Liver (tissue), 3 donors: ENCODE measurements around the gene MTHFS.

Experiments
- GABPA ChIP-seq, 2 donors: IDR thresholded peaks in 1 of 2; conservative IDR thresholded peaks in 1 of 2; 2 replicates each; pipeline ENCODE4 v1.6.1; 2016; ENCODE audit warnings: antibody characterized with exemption in 2 of 2, mild to moderate bottlenecking in 1 of 2, moderate library complexity in 1 of 2
- SP1 ChIP-seq: IDR thresholded peaks from 2 replicates; pipeline ENCODE4 v1.6.1; 2018; ENCODE audit warnings: antibody characterized with exemption, mild to moderate bottlenecking
- YY1 ChIP-seq: IDR thresholded peaks from 2 replicates; pipeline ENCODE4 v1.6.1; 2016; ENCODE audit warnings: antibody characterized with exemption, mild to moderate bottlenecking
- TF ChIP-seq, protein P1 (sequence below): fragments of 150-350 bp; IDR thresholded peaks from 2 replicates; pipeline ENCODE4 v1.5.1; 2017; ENCODE audit warnings: improper control_type of control experiment, low read depth, low read length; ENCODE audit not compliant: missing input control
- donor health status: healthy.
- donor health status: healthy.

DNA sequence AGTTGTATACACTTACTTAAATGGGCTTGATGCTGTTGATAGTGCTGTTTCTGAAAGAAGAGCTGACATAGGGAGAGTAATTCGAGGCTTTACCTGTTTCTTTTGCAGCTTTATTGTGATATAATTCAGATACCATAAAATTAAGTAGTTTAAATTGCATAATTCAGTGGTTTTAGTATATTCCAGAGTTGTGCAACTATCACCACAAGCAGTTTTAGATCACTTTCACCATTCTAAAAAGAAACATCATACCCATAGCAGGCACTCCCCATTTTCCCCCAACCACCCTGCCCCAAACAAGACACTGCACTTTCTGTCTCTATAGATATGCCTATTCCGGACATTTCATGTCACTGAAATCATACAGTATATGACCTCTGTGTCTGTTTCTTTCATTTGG is 98.5 kb downstream of the MTHFS start:
- TF ChIP-seq, protein P1, sequence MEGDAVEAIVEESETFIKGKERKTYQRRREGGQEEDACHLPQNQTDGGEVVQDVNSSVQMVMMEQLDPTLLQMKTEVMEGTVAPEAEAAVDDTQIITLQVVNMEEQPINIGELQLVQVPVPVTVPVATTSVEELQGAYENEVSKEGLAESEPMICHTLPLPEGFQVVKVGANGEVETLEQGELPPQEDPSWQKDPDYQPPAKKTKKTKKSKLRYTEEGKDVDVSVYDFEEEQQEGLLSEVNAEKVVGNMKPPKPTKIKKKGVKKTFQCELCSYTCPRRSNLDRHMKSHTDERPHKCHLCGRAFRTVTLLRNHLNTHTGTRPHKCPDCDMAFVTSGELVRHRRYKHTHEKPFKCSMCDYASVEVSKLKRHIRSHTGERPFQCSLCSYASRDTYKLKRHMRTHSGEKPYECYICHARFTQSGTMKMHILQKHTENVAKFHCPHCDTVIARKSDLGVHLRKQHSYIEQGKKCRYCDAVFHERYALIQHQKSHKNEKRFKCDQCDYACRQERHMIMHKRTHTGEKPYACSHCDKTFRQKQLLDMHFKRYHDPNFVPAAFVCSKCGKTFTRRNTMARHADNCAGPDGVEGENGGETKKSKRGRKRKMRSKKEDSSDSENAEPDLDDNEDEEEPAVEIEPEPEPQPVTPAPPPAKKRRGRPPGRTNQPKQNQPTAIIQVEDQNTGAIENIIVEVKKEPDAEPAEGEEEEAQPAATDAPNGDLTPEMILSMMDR: no peak
- TF ChIP-seq YY1 (no peak), SP1 (no peak), GABPA (IDR thresholded peaks at IDR 0.05 in 1 of 2, conservative IDR thresholded peaks at IDR 0.05 in 1 of 2) (no peak)
